GM18907 (cell line): Measurements from ENCODE around the gene BAIAP3.
"Not testable (repeated sequence)": the region's sequence is repeated elsewhere in the genome, so short reads cannot be mapped to it uniquely, and the experiment has no call there.

Experiments used
- ATAC-seq: cut with Tn5 transposase; IDR thresholded peaks from one replicate; pipeline ENCODE4 v1.9.1; 2021; ENCODE audit warnings: mild to moderate bottlenecking, moderate library complexity; ENCODE audit not compliant: unreplicated experiment

Gene BAIAP3

GRCh38 chr16:1333149-1333812, at the start of gene BAIAP3:
Gene BAIAP3 (plus strand): TSS chr16:1333645. CDS start chr16:1338550, 4,905 bp downstream.
- no peak for ATAC-seq

GRCh38 chr16:1283996-1284616, 49.3 kb upstream of the BAIAP3 start:
- ATAC-seq = no peak

GRCh38 chr16:1285669-1286512, 47.6 kb upstream of the BAIAP3 start:
- no peak for ATAC-seq

GRCh38 chr16:1286513-1287094, 46.8 kb upstream of the BAIAP3 start:
- no peak for ATAC-seq

GRCh38 chr16:1287982-1288670, 45.3 kb upstream of the BAIAP3 start:
- ATAC-seq = no peak

- ATAC-seq = no peak
Measured at GRCh38 chr16:1288813-1289476, 44.5 kb upstream of the BAIAP3 start.

- no peak for ATAC-seq
Measured at GRCh38 chr16:1289477-1289866, 44.0 kb upstream of the BAIAP3 start.

- no peak for ATAC-seq
Measured at GRCh38 chr16:1290063-1290501, 43.4 kb upstream of the BAIAP3 start.

- no peak for ATAC-seq
Measured at GRCh38 chr16:1290860-1291575, 42.4 kb upstream of the BAIAP3 start.

GRCh38 chr16:1291576-1291974, 41.9 kb upstream of the BAIAP3 start:
- no peak for ATAC-seq

GRCh38 chr16:1292208-1292607, 41.2 kb upstream of the BAIAP3 start:
- ATAC-seq = not testable (repeated sequence)

- ATAC-seq = not testable (repeated sequence)
Measured at GRCh38 chr16:1292808-1293207, 40.6 kb upstream of the BAIAP3 start.

- no peak for ATAC-seq
Measured at GRCh38 chr16:1293921-1294656, 39.4 kb upstream of the BAIAP3 start.

- no peak for ATAC-seq
Measured at GRCh38 chr16:1295465-1295864, 38.0 kb upstream of the BAIAP3 start.

GRCh38 chr16:1296688-1297017, 36.8 kb upstream of the BAIAP3 start:
- not testable (repeated sequence) for ATAC-seq

GRCh38 chr16:1297018-1297696, 36.3 kb upstream of the BAIAP3 start:
- ATAC-seq = no peak

GRCh38 chr16:1298406-1298805, 35.0 kb upstream of the BAIAP3 start:
- no peak for ATAC-seq
